Measurements from ENCODE around the gene HYLS1.
"Not testable (repeated sequence)": the region's sequence is repeated elsewhere in the genome, so short reads cannot be mapped to it uniquely, and the experiment has no call there.

The HYLS1 gene

GRCh38 chr11:125903711-125904659 is 16.5 kb downstream of the HYLS1 start, which contains the start of gene DDX25:
Gene DDX25 (plus strand): TSS chr11:125904508. CDS start chr11:125904518, 10 bp downstream.
- peak within 1 kb of the TSS; percentile 64 for H3K9ac ChIP-seq (ENCODE audit: insufficient read length, low read depth)
- no peak for TF ChIP-seq SUZ12 (IDR thresholded peaks at IDR 0.05; ENCODE audit: extremely low read depth, insufficient read depth, insufficient read length)
- no peak for TF ChIP-seq YY1 (IDR thresholded peaks at IDR 0.05; ENCODE audit: insufficient read depth, insufficient read length)
- TF ChIP-seq ZNF274 (IDR thresholded peaks at IDR 0.05; ENCODE audit: low read depth, low read length): no peak
- peaks cover 6% of the 10 kb centered on the region; the same call in 1 of the 2 replicates for H3K9me3 ChIP-seq (ENCODE audit: insufficient read depth, low read length)
- DNase-seq (ENCODE audit: low read depth, low spot score): peak; percentile 50
- peaks cover 12% of the 10 kb centered on the region for H3K27me3 ChIP-seq (ENCODE audit: insufficient read depth, insufficient read length)
- H3K4me1 ChIP-seq (ENCODE audit: insufficient read depth, insufficient read length): no peaks in the 10 kb centered on the region
- H3K4me3 ChIP-seq (ENCODE audit: insufficient read length, low read depth): peak within 1 kb of the TSS; percentile 45
- H3K36me3 ChIP-seq (ENCODE audit: insufficient read depth, insufficient read length, low read length): peaks cover 14% of the 10 kb centered on the region

GRCh38 chr11:125904678-125905077 is 17.2 kb downstream of the HYLS1 start:
- DNase-seq (ENCODE audit: low read depth, low spot score): no peak
- H3K9me3 ChIP-seq (ENCODE audit: insufficient read depth, low read length): peaks cover 6% of the 10 kb centered on the region; the same call in 1 of the 2 replicates
- no peak overlapping the region for H3K9ac ChIP-seq (ENCODE audit: insufficient read length, low read depth)
- peak overlapping the region; percentile 21 for H3K4me3 ChIP-seq (ENCODE audit: insufficient read length, low read depth)
- TF ChIP-seq SUZ12 (IDR thresholded peaks at IDR 0.05; ENCODE audit: extremely low read depth, insufficient read depth, insufficient read length): no peak
- TF ChIP-seq YY1 (IDR thresholded peaks at IDR 0.05; ENCODE audit: insufficient read depth, insufficient read length): no peak
- no peak for TF ChIP-seq ZNF274 (IDR thresholded peaks at IDR 0.05; ENCODE audit: low read depth, low read length)
- H3K36me3 ChIP-seq (ENCODE audit: insufficient read depth, insufficient read length, low read length): peaks cover 8% of the 10 kb centered on the region
- H3K4me1 ChIP-seq (ENCODE audit: insufficient read depth, insufficient read length): no peaks in the 10 kb centered on the region
- H3K27me3 ChIP-seq (ENCODE audit: insufficient read depth, insufficient read length): peaks cover 12% of the 10 kb centered on the region

- Histone ChIP-seq H3K9ac (ENCODE audit: insufficient read length, low read depth) (no peak overlapping the region), H3K4me1 (ENCODE audit: insufficient read depth, insufficient read length) (no peaks in the 10 kb centered on the region), H3K36me3 (ENCODE audit: insufficient read depth, insufficient read length, low read length) (no peaks in the 10 kb centered on the region), H3K27me3 (ENCODE audit: insufficient read depth, insufficient read length) (peaks cover under 1% of the 10 kb centered on the region), H3K4me3 (ENCODE audit: insufficient read length, low read depth) (no peak overlapping the region), H3K9me3 (ENCODE audit: insufficient read depth, low read length) (no peaks in the 10 kb centered on the region)
- TF ChIP-seq SUZ12 (IDR thresholded peaks at IDR 0.05; ENCODE audit: extremely low read depth, insufficient read depth, insufficient read length) (no peak), ZNF274 (IDR thresholded peaks at IDR 0.05; ENCODE audit: low read depth, low read length) (no peak), YY1 (IDR thresholded peaks at IDR 0.05; ENCODE audit: insufficient read depth, insufficient read length) (no peak)
- no peak for DNase-seq (ENCODE audit: low read depth, low spot score)
Observed at GRCh38 chr11:125910226-125910849, 22.9 kb downstream of the HYLS1 start.

- not testable (repeated sequence) for H3K36me3 ChIP-seq (ENCODE audit: insufficient read depth, insufficient read length, low read length); H3K4me3 ChIP-seq (ENCODE audit: insufficient read length, low read depth); H3K27me3 ChIP-seq (ENCODE audit: insufficient read depth, insufficient read length); H3K4me1 ChIP-seq (ENCODE audit: insufficient read depth, insufficient read length); H3K9ac ChIP-seq (ENCODE audit: insufficient read length, low read depth); DNase-seq (ENCODE audit: low read depth, low spot score); H3K9me3 ChIP-seq (ENCODE audit: insufficient read depth, low read length)
Observed at GRCh38 chr11:125914601-125915000, 27.1 kb downstream of the HYLS1 start.

GRCh38 chr11:125916683-125917347 is 29.3 kb downstream of the HYLS1 start:
- TF ChIP-seq YY1 (IDR thresholded peaks at IDR 0.05; ENCODE audit: insufficient read depth, insufficient read length) (no peak), ZNF274 (IDR thresholded peaks at IDR 0.05; ENCODE audit: low read depth, low read length) (no peak), SUZ12 (IDR thresholded peaks at IDR 0.05; ENCODE audit: extremely low read depth, insufficient read depth, insufficient read length) (no peak)
- Histone ChIP-seq H3K27me3 (ENCODE audit: insufficient read depth, insufficient read length) (no peaks in the 10 kb centered on the region), H3K4me3 (ENCODE audit: insufficient read length, low read depth) (no peak overlapping the region), H3K9ac (ENCODE audit: insufficient read length, low read depth) (no peak overlapping the region), H3K4me1 (ENCODE audit: insufficient read depth, insufficient read length) (peaks cover 3% of the 10 kb centered on the region), H3K9me3 (ENCODE audit: insufficient read depth, low read length) (no peaks in the 10 kb centered on the region), H3K36me3 (ENCODE audit: insufficient read depth, insufficient read length, low read length) (no peaks in the 10 kb centered on the region)
- DNase-seq (ENCODE audit: low read depth, low spot score): no peak

- Histone ChIP-seq H3K27me3 (ENCODE audit: insufficient read depth, insufficient read length) (no peaks in the 10 kb centered on the region), H3K4me3 (ENCODE audit: insufficient read length, low read depth) (no peak overlapping the region), H3K9me3 (ENCODE audit: insufficient read depth, low read length) (no peaks in the 10 kb centered on the region), H3K9ac (ENCODE audit: insufficient read length, low read depth) (no peak overlapping the region), H3K36me3 (ENCODE audit: insufficient read depth, insufficient read length, low read length) (no peaks in the 10 kb centered on the region), H3K4me1 (ENCODE audit: insufficient read depth, insufficient read length) (peaks cover 3% of the 10 kb centered on the region)
- no peak for TF ChIP-seq YY1 (IDR thresholded peaks at IDR 0.05; ENCODE audit: insufficient read depth, insufficient read length)
- no peak for TF ChIP-seq ZNF274 (IDR thresholded peaks at IDR 0.05; ENCODE audit: low read depth, low read length)
- TF ChIP-seq SUZ12 (IDR thresholded peaks at IDR 0.05; ENCODE audit: extremely low read depth, insufficient read depth, insufficient read length): no peak
- no peak for DNase-seq (ENCODE audit: low read depth, low spot score)
Observed at GRCh38 chr11:125918140-125918840, 30.8 kb downstream of the HYLS1 start.

Data from NT2/D1 (cell line).